Panc1 (cell line): ENCODE data around the gene SLC7A4.

Experiments used
- CTCF ChIP-seq: fragments of 450-650 bp; IDR thresholded peaks from 2 replicates; pipeline ENCODE4 v1.5.1; 2017; ENCODE audit warnings: mild to moderate bottlenecking
- TF ChIP-seq, protein P1 (sequence below), 2 experiments: IDR thresholded peaks; 2 replicates each; pipeline ENCODE4 v1.6.1; 2011 to 2012; ENCODE audit warnings: low read depth in 2 of 2, control low read depth in 1 of 2, low read length in 1 of 2, mild to moderate bottlenecking in 1 of 2, moderate library complexity in 1 of 2; ENCODE audit not compliant: insufficient read depth in 1 of 2

- TF ChIP-seq, protein P1, sequence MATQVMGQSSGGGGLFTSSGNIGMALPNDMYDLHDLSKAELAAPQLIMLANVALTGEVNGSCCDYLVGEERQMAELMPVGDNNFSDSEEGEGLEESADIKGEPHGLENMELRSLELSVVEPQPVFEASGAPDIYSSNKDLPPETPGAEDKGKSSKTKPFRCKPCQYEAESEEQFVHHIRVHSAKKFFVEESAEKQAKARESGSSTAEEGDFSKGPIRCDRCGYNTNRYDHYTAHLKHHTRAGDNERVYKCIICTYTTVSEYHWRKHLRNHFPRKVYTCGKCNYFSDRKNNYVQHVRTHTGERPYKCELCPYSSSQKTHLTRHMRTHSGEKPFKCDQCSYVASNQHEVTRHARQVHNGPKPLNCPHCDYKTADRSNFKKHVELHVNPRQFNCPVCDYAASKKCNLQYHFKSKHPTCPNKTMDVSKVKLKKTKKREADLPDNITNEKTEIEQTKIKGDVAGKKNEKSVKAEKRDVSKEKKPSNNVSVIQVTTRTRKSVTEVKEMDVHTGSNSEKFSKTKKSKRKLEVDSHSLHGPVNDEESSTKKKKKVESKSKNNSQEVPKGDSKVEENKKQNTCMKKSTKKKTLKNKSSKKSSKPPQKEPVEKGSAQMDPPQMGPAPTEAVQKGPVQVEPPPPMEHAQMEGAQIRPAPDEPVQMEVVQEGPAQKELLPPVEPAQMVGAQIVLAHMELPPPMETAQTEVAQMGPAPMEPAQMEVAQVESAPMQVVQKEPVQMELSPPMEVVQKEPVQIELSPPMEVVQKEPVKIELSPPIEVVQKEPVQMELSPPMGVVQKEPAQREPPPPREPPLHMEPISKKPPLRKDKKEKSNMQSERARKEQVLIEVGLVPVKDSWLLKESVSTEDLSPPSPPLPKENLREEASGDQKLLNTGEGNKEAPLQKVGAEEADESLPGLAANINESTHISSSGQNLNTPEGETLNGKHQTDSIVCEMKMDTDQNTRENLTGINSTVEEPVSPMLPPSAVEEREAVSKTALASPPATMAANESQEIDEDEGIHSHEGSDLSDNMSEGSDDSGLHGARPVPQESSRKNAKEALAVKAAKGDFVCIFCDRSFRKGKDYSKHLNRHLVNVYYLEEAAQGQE (IDR thresholded peaks at IDR 0.05; ENCODE audit: insufficient read depth in 1 of 2, low read depth in 2 of 2, low read length in 1 of 2): no peak
- TF ChIP-seq CTCF: no peak
These were observed 9.6 kb upstream of the SLC7A4 start for GRCh38 chr22:21041937-21042336.
